ENCODE data around the gene CHID1. TPM values are rescaled to one million over a fixed set of nuclear protein-coding genes. Genes with fewer than 3 reads are reported as not detected.

The CHID1 gene
- total and polyA plus RNA-seq, 2 experiments from 2014 or later = 72.3 to 202 TPM

- Histone ChIP-seq H3K27ac (no peak overlapping the region), H3K9me3 (ENCODE audit: low read depth) (no peaks in the 10 kb centered on the region), H3K27me3 (replicated peaks; ENCODE audit: insufficient read depth) (peaks cover 7% of the 10 kb centered on the region; the same call in 1 of the 2 replicates), H3K9ac (no peak overlapping the region), H3K9me2 (ENCODE audit: insufficient read depth) (no peaks in the 10 kb centered on the region), H3K4me1 (ENCODE audit: insufficient read depth) (peaks cover 7% of the 10 kb centered on the region), H3K4me2 (ENCODE audit: unreplicated experiment) (no peak overlapping the region), H3K36me3 (ENCODE audit: low read depth) (peaks cover 3% of the 10 kb centered on the region; the same call in 1 of the 2 replicates), H2AFZ (no peak overlapping the region), H3F3A (ENCODE audit: insufficient read depth) (no peaks in the 10 kb centered on the region), H3K4me3 (no peak overlapping the region), H3K79me2 (ENCODE audit: insufficient read depth) (peaks cover 22% of the 10 kb centered on the region), H4K20me1 (ENCODE audit: insufficient read depth) (no peaks in the 10 kb centered on the region)
- TF ChIP-seq EZH2 (IDR thresholded peaks at IDR 0.05; ENCODE audit: insufficient read depth, poor library complexity, severe bottlenecking) (no peak), EZH2phosphoT487 (IDR thresholded peaks at IDR 0.05; ENCODE audit: insufficient read depth, low read depth) (no peak)
- in situ Hi-C loops (cut with MboI) = no loop called here
- WGBS, 2 experiments (ENCODE audit: low coverage in 1 of 2, low lambda C conversion rate in 2 of 2, missing lambda C conversion rate in 2 of 2) = 73 to 77% methylated on average over 8 to 9 of the region's 9 CpGs
- DNase-seq = no peak
These were observed 84.4 kb downstream of the CHID1 start for GRCh38 chr11:826227-826621.

GRCh38 chr11:825366-826226, 85.0 kb downstream of the CHID1 start:
- Histone ChIP-seq H3K27ac (no peak overlapping the region), H3K4me1 (ENCODE audit: insufficient read depth) (peaks cover 13% of the 10 kb centered on the region), H3K9me3 (ENCODE audit: low read depth) (no peaks in the 10 kb centered on the region), H3K9me2 (ENCODE audit: insufficient read depth) (no peaks in the 10 kb centered on the region), H3F3A (ENCODE audit: insufficient read depth) (no peaks in the 10 kb centered on the region), H3K4me3 (no peak overlapping the region), H3K36me3 (ENCODE audit: low read depth) (peaks cover 3% of the 10 kb centered on the region; the same call in 1 of the 2 replicates), H2AFZ (no peak overlapping the region), H3K4me2 (ENCODE audit: unreplicated experiment) (no peak overlapping the region), H3K9ac (no peak overlapping the region), H3K79me2 (ENCODE audit: insufficient read depth) (peaks cover 27% of the 10 kb centered on the region), H3K27me3 (replicated peaks; ENCODE audit: insufficient read depth) (peaks cover 7% of the 10 kb centered on the region; the same call in 1 of the 2 replicates), H4K20me1 (ENCODE audit: insufficient read depth) (no peaks in the 10 kb centered on the region)
- WGBS, 2 experiments (ENCODE audit: low coverage in 1 of 2, low lambda C conversion rate in 2 of 2, missing lambda C conversion rate in 2 of 2) = 86% methylated on average over 12 of the region's 12 CpGs
- no peak for TF ChIP-seq EZH2 (IDR thresholded peaks at IDR 0.05; ENCODE audit: insufficient read depth, poor library complexity, severe bottlenecking)
- no peak for TF ChIP-seq EZH2phosphoT487 (IDR thresholded peaks at IDR 0.05; ENCODE audit: insufficient read depth, low read depth)
- in situ Hi-C loops (cut with MboI) = no loop called here
- DNase-seq = no peak

- Histone ChIP-seq H4K20me1 (ENCODE audit: insufficient read depth) (no peaks in the 10 kb centered on the region), H3K79me2 (ENCODE audit: insufficient read depth) (peaks cover 34% of the 10 kb centered on the region), H3K9me2 (ENCODE audit: insufficient read depth) (no peaks in the 10 kb centered on the region), H3K4me3 (no peak overlapping the region), H3K27me3 (replicated peaks; ENCODE audit: insufficient read depth) (peaks cover 7% of the 10 kb centered on the region; the same call in 1 of the 2 replicates), H3K27ac (no peak overlapping the region), H2AFZ (no peak overlapping the region), H3K9me3 (ENCODE audit: low read depth) (no peaks in the 10 kb centered on the region), H3F3A (ENCODE audit: insufficient read depth) (no peaks in the 10 kb centered on the region), H3K4me1 (ENCODE audit: insufficient read depth) (peaks cover 14% of the 10 kb centered on the region), H3K36me3 (ENCODE audit: low read depth) (peaks cover 3% of the 10 kb centered on the region; the same call in 1 of the 2 replicates), H3K9ac (no peak overlapping the region), H3K4me2 (ENCODE audit: unreplicated experiment) (no peak overlapping the region)
- TF ChIP-seq EZH2phosphoT487 (IDR thresholded peaks at IDR 0.05; ENCODE audit: insufficient read depth, low read depth) (no peak), EZH2 (IDR thresholded peaks at IDR 0.05; ENCODE audit: insufficient read depth, poor library complexity, severe bottlenecking) (no peak)
- 74 to 81% methylated on average over 11 of the region's 11 CpGs for WGBS, 2 experiments (ENCODE audit: low coverage in 1 of 2, low lambda C conversion rate in 2 of 2, missing lambda C conversion rate in 2 of 2)
- in situ Hi-C loops (cut with MboI) = no loop called here
- no peak for DNase-seq
These were observed 85.7 kb downstream of the CHID1 start for GRCh38 chr11:824942-825341.

- Histone ChIP-seq H3K79me2 (ENCODE audit: insufficient read depth) (peaks cover 38% of the 10 kb centered on the region), H3F3A (ENCODE audit: insufficient read depth) (no peaks in the 10 kb centered on the region), H3K27me3 (replicated peaks; ENCODE audit: insufficient read depth) (peaks cover 7% of the 10 kb centered on the region; the same call in 1 of the 2 replicates), H4K20me1 (ENCODE audit: insufficient read depth) (no peaks in the 10 kb centered on the region), H3K27ac (no peak overlapping the region), H2AFZ (no peak overlapping the region), H3K9me2 (ENCODE audit: insufficient read depth) (no peaks in the 10 kb centered on the region), H3K36me3 (ENCODE audit: low read depth) (peaks cover 3% of the 10 kb centered on the region; the same call in 1 of the 2 replicates), H3K9ac (no peak overlapping the region), H3K9me3 (ENCODE audit: low read depth) (no peaks in the 10 kb centered on the region), H3K4me2 (ENCODE audit: unreplicated experiment) (no peak overlapping the region), H3K4me1 (ENCODE audit: insufficient read depth) (peaks cover 14% of the 10 kb centered on the region), H3K4me3 (no peak overlapping the region)
- no peak for DNase-seq
- WGBS, 2 experiments (ENCODE audit: low coverage in 1 of 2, low lambda C conversion rate in 2 of 2, missing lambda C conversion rate in 2 of 2) = 86 to 93% methylated on average over 39 to 53 of the region's 59 CpGs
- TF ChIP-seq EZH2 (IDR thresholded peaks at IDR 0.05; ENCODE audit: insufficient read depth, poor library complexity, severe bottlenecking) (no peak), EZH2phosphoT487 (IDR thresholded peaks at IDR 0.05; ENCODE audit: insufficient read depth, low read depth) (no peak)
- in situ Hi-C loops (cut with MboI) = no loop called here
These were observed 86.2 kb downstream of the CHID1 start for GRCh38 chr11:824292-824880.
